SJSA1 (cell line): Measurements from ENCODE around the gene SLC25A29. TPM values are rescaled to one million over a fixed set of nuclear protein-coding genes. Genes with fewer than 3 reads are reported as not detected.

ENCODE experiments used
- DNase-seq, 2 experiments: peaks; one replicate each; pipeline ENCODE4 v3.0.0-alpha.2; 2015 to 2020; ENCODE audit warnings: low spot score in 2 of 2, low read depth in 1 of 2
- H3K27ac ChIP-seq: fragments of 250-450 bp; sonication (Bioruptor Pico); 2 replicates; pipeline ENCODE4 v1.5.1; 2020; ENCODE audit warnings: mild to moderate bottlenecking, moderate library complexity
- H3K27me3 ChIP-seq: fragments of 250-450 bp; sonication (Bioruptor Pico); replicated peaks from 2 replicates; pipeline ENCODE4 v1.5.1; 2020; ENCODE audit warnings: mild to moderate bottlenecking, moderate library complexity
- H3K36me3 ChIP-seq: fragments of 250-450 bp; sonication (Bioruptor Pico); 2 replicates; pipeline ENCODE4 v1.5.1; 2020; ENCODE audit warnings: mild to moderate bottlenecking
- H3K4me1 ChIP-seq: fragments of 250-450 bp; sonication (Bioruptor Pico); replicated peaks from 2 replicates; pipeline ENCODE4 v1.6.1; 2021; ENCODE audit warnings: mild to moderate bottlenecking
- H3K4me3 ChIP-seq: fragments of 250-450 bp; sonication (Bioruptor Pico); 2 replicates; pipeline ENCODE4 v1.5.1; 2020; ENCODE audit warnings: mild to moderate bottlenecking
- H3K9me3 ChIP-seq: fragments of 250-450 bp; sonication (Bioruptor Pico); replicated peaks from 2 replicates; pipeline ENCODE4 v1.5.1; 2020; ENCODE audit warnings: mild to moderate bottlenecking
- total RNA-seq: library from RNA; depleted of rRNA; stranded (reverse); fragments of >200 nt; shearing (Covaris generic); gene quantifications from 2 replicates; pipeline ENCODE4 v1.2.3, GENCODE V29; 2014

SLC25A29 gene
- total RNA-seq, 1 experiment from 2014 or later: 22.3 TPM

DNA sequence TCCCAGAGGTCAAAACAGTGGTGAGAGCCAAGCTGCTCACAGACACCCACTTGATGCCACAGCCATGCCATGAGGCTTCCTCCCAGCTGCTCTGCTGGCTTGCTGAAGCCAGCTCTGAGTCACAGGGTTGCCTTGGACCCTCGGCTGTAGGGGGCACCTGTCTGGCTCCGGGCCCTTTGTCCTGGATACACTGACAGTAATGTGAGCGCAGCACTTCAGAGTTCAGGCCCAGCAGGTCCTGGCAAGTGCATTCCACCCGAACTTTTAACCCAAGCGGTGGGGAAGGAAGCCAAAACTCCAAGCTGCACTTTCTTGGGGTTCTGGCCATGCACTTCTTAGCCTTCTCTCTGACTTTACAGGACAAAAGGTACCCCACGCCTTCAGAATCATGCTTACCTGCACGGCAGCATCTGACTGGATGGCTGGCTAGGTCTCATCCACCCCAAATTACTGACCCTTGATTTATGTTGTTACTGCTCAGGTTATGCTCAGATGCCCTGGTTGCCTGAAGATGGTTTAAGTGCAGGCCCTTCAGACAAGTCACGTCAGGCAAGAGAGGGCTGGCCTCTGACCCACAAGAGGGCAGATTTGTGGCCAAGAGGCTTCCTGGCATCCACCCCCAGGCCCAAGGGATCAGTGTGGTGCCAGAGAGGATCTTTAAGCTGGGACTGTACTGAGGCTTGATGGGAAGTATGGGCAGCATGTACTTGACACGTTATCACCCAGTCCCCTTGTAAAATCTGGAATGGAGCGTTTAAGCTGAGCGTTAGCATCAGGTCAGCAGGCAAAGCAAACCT is 24.8 kb downstream of the SLC25A29 start:
- peaks cover 38% of the 10 kb centered on the region for H3K36me3 ChIP-seq
- no peaks in the 10 kb centered on the region for H3K9me3 ChIP-seq
- peaks cover 24% of the 10 kb centered on the region for H3K4me1 ChIP-seq
- no peaks in the 10 kb centered on the region for H3K27me3 ChIP-seq
- DNase-seq: no peak
- no peak overlapping the region for H3K27ac ChIP-seq
- H3K4me3 ChIP-seq: no peak overlapping the region

DNA sequence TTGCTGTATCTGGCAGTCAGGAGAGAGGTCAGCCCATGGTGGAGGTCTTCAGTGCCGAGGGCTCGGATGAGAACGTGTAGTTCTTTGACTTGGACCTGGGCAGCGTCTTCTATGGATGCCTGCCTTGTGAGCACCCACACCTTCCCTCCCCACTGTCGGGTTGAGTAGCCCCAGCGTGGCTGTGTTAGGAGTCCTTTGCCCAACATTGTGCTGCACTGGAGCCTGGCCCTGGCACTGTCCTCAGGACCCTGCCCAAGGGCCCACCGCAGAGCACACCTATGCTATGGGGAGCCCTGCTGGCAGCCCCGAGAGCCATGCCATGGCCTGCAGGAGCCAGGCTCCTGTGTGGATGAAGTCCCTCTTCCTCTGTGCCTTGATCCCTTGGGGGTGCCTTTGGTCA is 26.7 kb downstream of the SLC25A29 start:
- Histone ChIP-seq H3K27me3 (no peaks in the 10 kb centered on the region), H3K4me1 (peaks cover 11% of the 10 kb centered on the region), H3K36me3 (peaks cover 53% of the 10 kb centered on the region), H3K9me3 (no peaks in the 10 kb centered on the region), H3K27ac (no peak overlapping the region), H3K4me3 (no peak overlapping the region)
- no peak for DNase-seq

DNA sequence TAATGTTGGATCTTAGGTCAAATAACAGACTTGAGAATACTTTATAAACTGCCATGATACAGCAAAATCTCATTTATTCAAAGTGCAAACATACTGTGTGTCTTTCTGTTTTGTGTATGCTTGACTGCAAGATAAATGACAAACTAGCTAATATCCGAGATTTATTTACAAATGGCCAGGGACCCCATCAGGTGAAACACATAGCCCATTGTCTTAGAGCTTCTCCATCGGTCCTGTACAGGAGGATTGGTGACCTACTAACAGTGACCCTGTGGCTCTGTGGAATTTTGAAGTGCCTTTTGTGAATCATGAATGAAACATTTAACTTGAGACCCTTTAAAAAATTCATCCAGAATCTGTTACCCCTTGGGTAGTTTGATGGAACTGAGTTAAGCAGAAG is 27.1 kb downstream of the SLC25A29 start:
- H3K27ac ChIP-seq: no peak overlapping the region
- no peaks in the 10 kb centered on the region for H3K27me3 ChIP-seq
- DNase-seq: no peak
- no peaks in the 10 kb centered on the region for H3K9me3 ChIP-seq
- H3K36me3 ChIP-seq: peaks cover 57% of the 10 kb centered on the region
- H3K4me1 ChIP-seq: peaks cover 11% of the 10 kb centered on the region
- no peak overlapping the region for H3K4me3 ChIP-seq

DNA sequence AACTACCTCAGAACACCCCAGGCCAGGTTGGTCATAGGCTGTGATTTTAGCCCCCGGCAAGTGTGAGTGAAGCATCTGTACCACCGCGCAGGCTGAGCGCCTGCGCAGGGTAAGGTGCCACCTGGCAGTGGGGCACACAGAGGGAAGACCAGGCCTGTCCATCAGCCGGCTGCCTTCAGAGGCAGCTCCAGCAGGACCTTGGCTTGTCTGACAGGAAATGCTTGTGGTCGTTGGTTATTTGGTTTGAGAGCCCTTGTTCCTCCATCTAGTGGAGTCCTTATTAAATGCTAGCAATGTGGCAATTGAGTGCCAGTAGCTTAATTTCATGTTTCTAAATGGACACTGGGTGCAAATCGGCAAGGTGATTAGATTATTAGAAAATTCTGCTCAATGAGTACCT is 27.5 kb downstream of the SLC25A29 start:
- DNase-seq: peak in 1 of 2 experiments; percentile 49

DNA sequence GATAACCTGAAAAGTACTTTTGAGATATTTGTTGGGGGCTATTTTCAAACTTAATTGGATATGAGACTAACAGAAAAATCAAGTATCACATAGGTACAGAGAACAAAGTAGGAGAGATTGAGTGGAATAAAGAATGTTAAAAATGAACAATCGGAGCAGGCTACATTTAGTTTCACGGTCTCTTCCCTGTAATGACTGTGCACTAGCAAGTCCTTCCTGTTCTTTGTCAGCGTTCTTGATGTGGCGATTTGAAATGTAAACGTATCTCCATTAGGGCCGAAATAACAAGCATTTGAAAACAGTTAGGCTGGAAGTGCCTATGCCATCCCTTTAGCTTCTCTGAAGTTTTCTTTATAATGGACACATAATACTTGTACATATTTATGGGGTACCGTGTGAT is 31.0 kb downstream of the SLC25A29 start:
- Histone ChIP-seq H3K4me3 (no peak overlapping the region), H3K4me1 (peaks cover 11% of the 10 kb centered on the region), H3K27me3 (no peaks in the 10 kb centered on the region), H3K27ac (no peak overlapping the region), H3K36me3 (peaks cover 55% of the 10 kb centered on the region), H3K9me3 (no peaks in the 10 kb centered on the region)
- DNase-seq: no peak

More for the DNA sequence above, 27.5 kb downstream of the SLC25A29 start:
- Histone ChIP-seq H3K4me3 (no peak overlapping the region), H3K9me3 (no peaks in the 10 kb centered on the region), H3K27ac (no peak overlapping the region), H3K27me3 (no peaks in the 10 kb centered on the region), H3K4me1 (peaks cover 11% of the 10 kb centered on the region), H3K36me3 (peaks cover 60% of the 10 kb centered on the region)

DNA sequence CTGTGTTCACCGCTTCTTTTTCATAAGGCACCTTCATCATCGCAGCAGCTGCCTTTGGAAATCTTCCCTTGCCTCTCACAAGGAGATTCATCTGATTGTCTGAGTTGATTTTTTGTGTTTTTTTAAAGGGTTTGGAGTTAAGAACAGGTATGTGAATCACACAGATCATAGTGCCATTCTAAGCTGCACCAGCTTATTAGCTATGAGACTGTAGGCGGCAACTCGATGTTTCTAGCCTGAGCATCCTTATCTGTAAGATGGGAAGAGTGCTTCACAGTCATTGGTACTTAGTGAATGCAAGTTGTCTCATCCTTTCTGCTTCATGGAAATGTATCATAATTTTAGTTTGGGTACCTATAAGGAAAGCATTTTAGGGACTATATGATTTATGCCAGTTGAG is 32.0 kb downstream of the SLC25A29 start:
- Histone ChIP-seq H3K4me1 (peaks cover 11% of the 10 kb centered on the region), H3K36me3 (peaks cover 51% of the 10 kb centered on the region), H3K4me3 (no peak overlapping the region), H3K27ac (no peak overlapping the region), H3K27me3 (no peaks in the 10 kb centered on the region), H3K9me3 (no peaks in the 10 kb centered on the region)
- DNase-seq: no peak

DNA sequence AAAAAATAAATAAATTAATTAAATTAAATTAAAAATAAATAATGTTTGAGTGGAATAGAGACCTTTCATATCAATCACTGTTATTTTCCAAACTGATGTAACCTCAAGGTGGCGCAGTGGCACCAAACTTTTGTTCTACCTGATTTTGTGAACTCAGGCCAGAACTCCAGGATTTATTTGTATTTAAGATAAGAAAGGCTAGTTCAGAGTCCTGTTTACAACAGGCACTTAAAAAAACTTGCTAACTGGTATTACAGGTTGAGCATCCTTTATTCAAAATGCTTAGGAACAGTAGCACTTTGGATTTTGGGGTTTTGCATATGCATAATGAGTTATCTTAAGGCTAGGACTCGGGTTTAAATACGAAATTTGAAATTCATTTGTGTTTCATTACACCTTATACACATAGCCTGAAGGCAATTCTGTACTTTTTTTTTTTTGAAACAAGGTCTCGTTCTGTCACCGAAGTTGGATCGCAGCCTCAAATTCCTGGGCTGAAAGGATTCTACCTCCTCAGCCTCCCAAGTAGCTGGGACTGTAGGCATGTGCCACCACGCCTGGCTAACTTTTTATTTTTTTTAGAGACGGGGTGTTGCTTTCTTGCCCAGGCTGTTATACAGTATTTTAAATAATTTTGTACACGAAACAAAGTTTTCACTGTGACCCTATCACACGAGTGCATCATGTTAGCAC is 34.9 kb downstream of the SLC25A29 start:
- H3K4me1 ChIP-seq: no peaks in the 10 kb centered on the region; the same call in 1 of the 2 replicates
- no peak for DNase-seq
- no peaks in the 10 kb centered on the region for H3K9me3 ChIP-seq
- peaks cover 41% of the 10 kb centered on the region for H3K36me3 ChIP-seq
- no peak overlapping the region for H3K27ac ChIP-seq
- no peaks in the 10 kb centered on the region for H3K27me3 ChIP-seq
- no peak overlapping the region for H3K4me3 ChIP-seq

DNA sequence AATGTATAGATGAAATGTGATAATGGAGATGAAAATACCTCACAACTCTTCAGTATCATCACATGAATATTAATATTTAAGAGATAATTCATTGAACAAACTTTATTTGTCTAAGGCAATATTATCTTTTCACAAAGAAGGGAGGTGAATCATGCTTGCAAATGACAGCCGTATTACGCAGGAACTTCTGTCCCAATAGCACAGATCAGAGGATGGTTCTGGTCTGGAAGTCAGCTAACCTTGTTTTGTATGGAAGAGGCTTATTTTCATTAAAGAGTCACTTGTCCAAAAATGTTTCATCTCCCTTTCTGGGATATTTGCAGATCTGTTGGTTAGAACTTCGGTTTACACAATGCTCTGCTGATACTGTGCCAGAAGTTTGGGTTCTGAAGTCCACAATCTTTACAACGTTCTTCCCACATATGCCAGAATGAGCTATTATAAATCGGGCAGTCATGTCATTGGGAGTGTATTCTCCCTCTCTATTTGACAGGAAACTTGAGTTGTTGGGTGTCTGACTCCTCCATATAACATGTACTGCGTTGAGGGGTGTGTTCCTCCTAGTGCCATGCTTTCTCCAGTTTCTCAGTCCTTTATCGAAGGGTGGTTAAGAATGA is 37.5 kb downstream of the SLC25A29 start:
- Histone ChIP-seq H3K27me3 (no peaks in the 10 kb centered on the region), H3K27ac (no peak overlapping the region), H3K4me3 (no peak overlapping the region), H3K9me3 (no peaks in the 10 kb centered on the region), H3K4me1 (peaks cover under 1% of the 10 kb centered on the region), H3K36me3 (peaks cover 39% of the 10 kb centered on the region)
- DNase-seq: no peak

DNA sequence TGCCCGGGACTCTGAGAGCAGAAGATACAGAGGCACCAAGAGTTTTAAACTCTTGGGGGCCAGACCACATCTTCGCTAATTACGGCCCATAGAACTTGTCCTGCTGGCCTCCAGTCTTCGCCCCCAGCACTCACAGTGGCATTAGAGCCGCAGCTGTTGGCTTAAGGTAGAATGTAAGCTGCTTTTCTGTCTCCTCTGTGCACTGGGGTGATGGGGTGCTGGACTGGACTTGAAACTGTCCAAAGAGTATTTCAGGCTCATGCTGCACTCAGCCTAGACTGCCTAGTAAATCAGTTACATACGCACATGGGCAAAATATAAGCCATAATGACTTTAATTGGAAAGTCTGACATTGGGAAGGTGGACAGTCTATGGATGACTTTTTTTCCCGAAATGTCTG is 38.3 kb downstream of the SLC25A29 start:
- DNase-seq: no peak
- Histone ChIP-seq H3K4me1 (peaks cover 7% of the 10 kb centered on the region), H3K4me3 (no peak overlapping the region), H3K36me3 (peaks cover 46% of the 10 kb centered on the region), H3K27ac (no peak overlapping the region), H3K27me3 (no peaks in the 10 kb centered on the region), H3K9me3 (no peaks in the 10 kb centered on the region)

DNA sequence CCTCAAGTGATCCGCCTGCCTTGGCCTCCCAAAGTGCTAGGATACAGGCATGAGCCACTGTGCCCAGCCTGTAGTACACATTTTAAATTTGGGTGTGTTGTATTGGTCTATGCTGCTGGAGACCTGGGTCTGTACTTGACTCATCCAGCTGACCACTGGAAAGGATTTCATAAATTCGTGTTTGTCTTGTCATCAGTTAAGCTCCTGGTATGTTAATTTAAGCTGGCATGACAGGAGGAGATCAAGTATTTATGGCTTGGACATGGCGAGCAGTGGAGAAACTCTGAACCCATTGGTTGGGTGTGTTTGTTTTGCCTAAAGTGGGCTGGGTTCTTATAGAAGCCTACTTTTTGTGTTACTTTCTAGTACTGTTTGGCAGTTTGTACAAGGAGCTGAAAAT is 43.1 kb downstream of the SLC25A29 start:
- Histone ChIP-seq H3K9me3 (no peaks in the 10 kb centered on the region), H3K27me3 (no peaks in the 10 kb centered on the region), H3K27ac (0 out of 2 replicates have a peak overlapping the region, but pooled peaks have one; percentile 24), H3K4me3 (no peak overlapping the region), H3K36me3 (peaks cover 41% of the 10 kb centered on the region), H3K4me1 (peaks cover 27% of the 10 kb centered on the region)
- DNase-seq: peak in 1 of 2 experiments; percentile 25

DNA sequence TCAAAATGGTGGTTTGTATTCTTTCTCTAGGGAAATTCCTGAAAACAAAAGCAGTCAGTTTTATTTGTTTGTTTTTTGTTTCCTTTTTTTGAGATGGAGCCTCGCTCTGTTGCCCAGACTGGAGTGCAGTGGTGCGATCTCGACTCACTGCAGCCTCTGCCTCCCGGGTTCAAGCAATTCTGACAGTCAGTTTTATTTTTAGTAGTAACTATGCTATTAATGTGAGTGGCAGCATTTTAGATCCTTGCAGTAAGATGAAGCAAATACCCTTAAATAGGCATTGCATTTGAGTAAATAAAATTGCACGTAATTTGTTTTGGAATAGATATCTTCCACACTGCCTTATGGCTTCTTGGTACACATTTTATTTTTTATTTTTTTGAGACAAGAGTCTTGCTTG is 43.7 kb downstream of the SLC25A29 start:
- no peaks in the 10 kb centered on the region for H3K9me3 ChIP-seq
- peaks cover 27% of the 10 kb centered on the region for H3K4me1 ChIP-seq
- no peaks in the 10 kb centered on the region for H3K27me3 ChIP-seq
- no peak overlapping the region for H3K4me3 ChIP-seq
- peaks cover 37% of the 10 kb centered on the region for H3K36me3 ChIP-seq
- DNase-seq: peak in 1 of 2 experiments; percentile 31
- H3K27ac ChIP-seq: peak overlapping the region; percentile 58; the same call in 1 of the 2 replicates

DNA sequence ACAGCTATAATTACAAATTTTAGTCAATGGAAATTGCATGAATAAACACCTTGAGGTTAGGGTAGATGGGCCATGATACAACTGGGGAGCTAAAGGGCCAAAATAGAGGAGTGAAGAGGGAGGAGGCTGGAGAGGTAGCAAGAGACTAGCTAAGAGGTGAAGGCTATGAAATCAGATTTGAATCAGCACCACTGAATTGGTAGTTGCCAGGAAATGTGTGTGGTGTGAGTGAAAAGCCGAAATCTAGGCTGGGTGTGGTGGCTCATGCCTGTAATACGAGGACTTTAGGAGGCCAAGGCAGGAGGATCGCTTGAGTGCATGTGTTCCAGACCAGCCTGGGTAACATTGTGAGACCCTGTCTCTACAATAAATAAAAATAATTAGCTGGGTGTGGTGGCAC is 44.6 kb downstream of the SLC25A29 start:
- no peak for DNase-seq
- Histone ChIP-seq H3K4me1 (peaks cover 27% of the 10 kb centered on the region), H3K36me3 (peaks cover 42% of the 10 kb centered on the region), H3K27me3 (no peaks in the 10 kb centered on the region), H3K27ac (no peak overlapping the region), H3K9me3 (no peaks in the 10 kb centered on the region), H3K4me3 (no peak overlapping the region)

DNA sequence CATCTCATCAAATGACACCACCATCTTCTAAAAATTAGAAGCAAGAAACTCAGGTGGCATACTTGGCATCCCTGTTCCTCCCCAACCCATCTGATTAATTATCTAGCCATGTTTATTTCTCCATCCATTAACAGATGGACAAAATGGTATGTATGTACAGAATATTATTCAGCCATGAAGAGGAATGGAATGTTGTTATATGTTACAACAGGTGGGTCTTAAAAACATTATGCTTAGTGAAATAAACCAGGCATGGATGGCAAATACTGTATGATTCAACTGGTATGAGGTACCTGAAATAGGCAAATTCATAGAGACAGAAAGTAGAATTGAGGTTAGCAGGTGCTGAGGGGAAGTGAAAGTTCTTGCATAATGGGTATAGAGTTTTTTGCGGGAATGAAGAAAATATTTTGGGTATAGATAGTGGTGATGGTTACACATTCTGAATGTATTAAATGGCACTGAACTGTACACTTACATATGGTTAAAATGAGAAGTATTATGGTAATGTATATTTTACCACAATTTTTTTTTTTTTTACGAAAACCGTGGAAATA is 49.8 kb downstream of the SLC25A29 start:
- DNase-seq: no peak
- no peaks in the 10 kb centered on the region for H3K27me3 ChIP-seq
- H3K9me3 ChIP-seq: no peaks in the 10 kb centered on the region
- H3K36me3 ChIP-seq: peaks cover 12% of the 10 kb centered on the region
- H3K4me3 ChIP-seq: no peak overlapping the region
- peaks cover 4% of the 10 kb centered on the region for H3K4me1 ChIP-seq
- H3K27ac ChIP-seq: no peak overlapping the region

DNA sequence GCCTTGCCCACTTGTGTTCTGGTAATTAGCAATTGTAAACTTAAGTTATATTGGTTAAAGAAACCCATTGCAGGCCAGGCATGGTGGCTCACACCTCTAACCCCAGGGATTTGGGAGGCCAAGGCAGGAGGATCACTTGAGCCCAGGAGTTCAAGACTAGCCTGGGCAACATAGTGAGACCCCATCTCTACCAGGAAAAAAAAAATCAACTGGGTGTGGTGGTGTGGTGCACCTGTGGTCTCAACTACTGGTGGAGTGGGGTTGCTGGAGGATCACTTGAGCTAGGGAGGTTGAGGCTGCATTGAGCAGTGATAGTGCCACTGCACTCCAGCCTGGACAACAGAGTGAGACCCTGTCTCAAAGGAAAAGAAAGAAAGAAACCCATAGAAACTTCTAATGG is 53.6 kb downstream of the SLC25A29 start:
- H3K36me3 ChIP-seq: peaks cover 21% of the 10 kb centered on the region
- H3K27me3 ChIP-seq: no peaks in the 10 kb centered on the region
- H3K9me3 ChIP-seq: no peaks in the 10 kb centered on the region
- DNase-seq: no peak
- H3K4me3 ChIP-seq: no peak overlapping the region
- no peak overlapping the region for H3K27ac ChIP-seq
- H3K4me1 ChIP-seq: no peaks in the 10 kb centered on the region
